Activated CD4-positive, alpha-beta T cell treated with anti-CD3 and anti-CD28 coated beads for 36 hours (primary cell): Measurements from ENCODE around the gene KPNB1. TPM values are rescaled to one million over a fixed set of nuclear protein-coding genes. Genes with fewer than 3 reads are reported as not detected.

Source experiments
- ATAC-seq: fragments of 200-7000 bp; cut with Tn5 transposase; one replicate; pipeline ENCODE4 v1.10.0; 2021; ENCODE audit warnings: mild to moderate bottlenecking, moderate library complexity
- CTCF ChIA-PET: fragments of 350-600 bp; sonication (Branson Sonifier 250); formaldehyde crosslinking; loops from one replicate; lab custom pipeline; 2021; ENCODE audit warnings: antibody characterized with exemption; lab: Charles Lee
- POLR2A ChIA-PET: fragments of 350-600 bp; sonication (Branson Sonifier 250); formaldehyde crosslinking; loops from one replicate; lab custom pipeline; 2021; ENCODE audit warnings: antibody characterized with exemption, inconsistent platforms; lab: Charles Lee
- DNase-seq: peaks from one replicate; pipeline ENCODE4 v3.0.0-alpha.2; 2020
- H3K27ac Mint-ChIP-seq: one replicate; pipeline ENCODE4 v1.8.0; 2021; ENCODE audit warnings: mixed read lengths
- H3K27me3 Mint-ChIP-seq: one replicate; pipeline ENCODE4 v1.8.0; 2021; ENCODE audit warnings: mixed read lengths
- H3K36me3 Mint-ChIP-seq: one replicate; pipeline ENCODE4 v1.8.0; 2021; ENCODE audit warnings: low read depth, mixed read lengths
- H3K4me1 Mint-ChIP-seq: one replicate; pipeline ENCODE4 v1.8.0; 2021; ENCODE audit warnings: mixed read lengths
- H3K4me3 Mint-ChIP-seq: one replicate; pipeline ENCODE4 v1.8.0; 2021; ENCODE audit warnings: mild to moderate bottlenecking, moderate library complexity, mixed read lengths
- H3K9me3 Mint-ChIP-seq: one replicate; pipeline ENCODE4 v1.8.0; 2021; ENCODE audit warnings: low read depth, mixed read lengths
- intact Hi-C, 2 experiments: fragments of 100-400 bp; cut with DNase I in 1 of 2; cut with micrococcal nuclease in 1 of 2; formaldehyde crosslinking; loops; one replicate each; pipeline versions ENCODE4 v1.14.2 to v1.15.1; 2022 to 2024; cut with DNase I, micrococcal nuclease
- total RNA-seq, 2 experiments: library from RNA; stranded (reverse); gene quantifications; one replicate each; pipeline ENCODE4 v1.2.3, GENCODE V29; 2021

The KPNB1 gene
- total RNA-seq, 2 experiments from 2014 or later, result 640 to 656 TPM

DNA sequence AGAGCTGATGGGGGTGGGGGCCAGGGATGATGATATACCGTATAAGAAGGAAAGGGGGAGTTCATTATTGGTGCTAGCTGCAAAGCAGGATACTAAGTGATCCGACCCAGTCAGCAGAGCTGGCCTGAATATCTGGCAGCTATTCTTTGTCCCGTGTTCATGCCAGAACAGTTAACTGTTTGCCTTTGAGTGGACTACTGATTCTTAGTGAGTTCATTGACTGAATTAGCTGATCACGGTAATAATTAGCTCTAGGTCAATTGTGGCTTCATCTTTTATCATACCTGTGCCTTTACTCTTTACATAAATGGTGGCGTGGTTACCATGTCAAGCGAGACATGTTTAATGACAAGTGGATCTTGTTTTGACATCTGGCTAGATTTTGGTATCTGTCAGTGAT is 5.3 kb downstream of the KPNB1 start:
- intact Hi-C loops, result no loop called here
- Mint-ChIP-seq H3K27ac (peak overlapping the region; percentile 66), H3K9me3 (no peaks in the 10 kb centered on the region), H3K4me1 (peaks cover 75% of the 10 kb centered on the region), H3K27me3 (no peaks in the 10 kb centered on the region), H3K36me3 (peaks cover 81% of the 10 kb centered on the region), H3K4me3 (peak overlapping the region; percentile 60)
- CTCF ChIA-PET, result interaction anchor here (0.9 to 7.0 kb wide), 4 partner anchors 9 to 45 kb away, joined by 3 to 71 read pairs (median 7); no protein-coding TSS in a partner anchor
- DNase-seq (no peak), ATAC-seq (no peak)
- POLR2A ChIA-PET, result interaction anchor here (1.1 to 1.3 kb wide), 2 partner anchors 9 to 11 kb away, joined by 5 to 7 read pairs; no protein-coding TSS in a partner anchor

DNA sequence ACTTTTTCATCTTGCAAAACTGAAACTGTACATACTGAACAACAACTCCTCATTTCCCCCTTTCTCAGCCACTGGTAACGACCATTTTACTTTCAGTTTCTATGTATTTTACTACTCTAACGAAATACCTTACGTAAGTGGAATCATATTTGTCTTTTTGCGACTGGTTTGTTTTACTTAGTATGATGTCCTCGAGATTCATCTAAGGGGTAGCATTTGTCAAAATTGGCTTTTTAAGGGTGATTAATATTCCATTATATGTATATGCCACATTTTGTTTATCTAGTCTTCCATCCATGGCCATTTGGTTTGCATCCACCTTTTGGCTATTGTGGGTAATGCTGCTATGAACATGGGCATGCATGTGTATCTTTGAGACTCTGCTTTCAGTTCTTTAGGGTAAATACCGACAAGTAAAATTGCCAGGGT is 10.4 kb downstream of the KPNB1 start:
- Mint-ChIP-seq H3K4me3 (peak overlapping the region; percentile 44), H3K4me1 (peaks cover 56% of the 10 kb centered on the region), H3K27ac (peak overlapping the region; percentile 56), H3K27me3 (no peaks in the 10 kb centered on the region), H3K9me3 (no peaks in the 10 kb centered on the region), H3K36me3 (peaks cover 76% of the 10 kb centered on the region)
- ChIA-PET CTCF (interaction anchor here (1.0 kb wide), 1 partner anchor 42 kb away, joined by 4 read pairs; no protein-coding TSS in a partner anchor), POLR2A (no interaction called here)
- no peak for DNase-seq
- intact Hi-C loops, result loop anchor here (1.0 to 10.0 kb wide), 6 partner anchors 8 to 145 kb away; partner anchors contain the start of gene TBX21 (in 1 of the 2)
- peak; percentile 77 for ATAC-seq

DNA sequence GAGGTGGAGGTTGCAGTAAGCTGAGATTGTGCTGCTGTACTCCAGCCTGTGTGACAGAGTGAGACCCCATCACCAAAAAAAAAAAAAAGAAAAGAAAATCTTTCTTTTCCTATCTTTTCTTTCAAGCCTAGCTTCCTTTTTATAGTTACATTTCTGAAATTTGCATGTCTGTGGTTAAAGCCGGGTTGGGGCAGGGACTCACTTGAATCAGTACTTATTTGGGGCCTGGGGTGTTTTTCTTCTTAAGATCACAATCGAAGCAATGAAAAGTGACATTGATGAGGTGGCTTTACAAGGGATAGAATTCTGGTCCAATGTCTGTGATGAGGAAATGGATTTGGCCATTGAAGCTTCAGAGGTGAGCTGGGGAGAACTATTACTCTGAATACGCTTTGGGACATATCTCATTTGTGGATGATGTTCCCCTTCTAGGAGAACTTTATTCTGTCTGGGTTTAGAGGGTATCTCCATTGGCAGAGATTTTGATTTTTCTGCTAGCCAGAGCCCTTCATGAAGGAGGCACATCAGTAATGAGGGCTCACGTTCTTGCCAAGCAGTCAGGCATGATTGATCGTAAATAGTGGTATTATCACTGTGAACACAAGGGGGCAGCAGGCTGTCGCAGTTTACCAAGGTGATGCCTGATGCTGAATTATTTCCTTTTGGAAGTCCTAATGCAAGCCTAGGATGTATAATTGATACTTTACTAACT is 14.3 kb downstream of the KPNB1 start:
- ChIA-PET POLR2A (interaction anchor here (0.6 to 2.1 kb wide), 6 partner anchors 9 to 71 kb away, joined by 3 to 21 read pairs (median 4); partner anchors contain the start of genes KPNB1 and TBX21), CTCF (interaction anchor here (0.5 to 5.5 kb wide), 26 partner anchors 12 to 527 kb away, joined by 3 to 71 read pairs (median 4); partner anchors contain the start of genes KPNB1 and TBX21)
- intact Hi-C loops, result loop anchor here (1.0 to 10.0 kb wide), 7 partner anchors 33 to 141 kb away; partner anchors contain the start of gene TBX21 (in 2 of the 2)
- H3K4me1 Mint-ChIP-seq, result peaks cover 28% of the 10 kb centered on the region
- no peak overlapping the region for H3K4me3 Mint-ChIP-seq
- H3K36me3 Mint-ChIP-seq, result peaks cover 70% of the 10 kb centered on the region
- peak; percentile 73 for DNase-seq
- peak overlapping the region; percentile 83 for H3K27ac Mint-ChIP-seq
- peak; percentile 65 for ATAC-seq
- no peaks in the 10 kb centered on the region for H3K9me3 Mint-ChIP-seq
- no peaks in the 10 kb centered on the region for H3K27me3 Mint-ChIP-seq

DNA sequence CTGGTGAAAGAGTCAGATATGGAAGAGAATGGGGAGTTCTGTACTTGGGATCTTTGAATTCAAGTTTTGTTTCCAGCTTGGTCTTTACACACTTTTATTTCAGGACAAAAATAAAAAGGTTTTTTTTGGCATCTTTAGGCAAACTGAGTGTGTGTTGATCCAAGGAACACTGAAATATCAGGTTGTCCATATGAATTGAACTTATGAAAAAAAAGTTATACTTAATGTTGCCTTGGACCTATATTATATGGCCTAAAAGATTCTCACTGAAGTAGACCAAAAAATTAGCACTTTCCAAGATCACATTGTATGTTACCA is 14.9 kb downstream of the KPNB1 start:
- no peak overlapping the region for H3K4me3 Mint-ChIP-seq
- POLR2A ChIA-PET, result interaction anchor here (0.7 to 2.9 kb wide), 3 partner anchors 15 to 70 kb away, joined by 4 to 21 read pairs (median 14); partner anchors contain the start of gene KPNB1
- no peaks in the 10 kb centered on the region for H3K9me3 Mint-ChIP-seq
- ATAC-seq, result no peak
- H3K27ac Mint-ChIP-seq, result peak overlapping the region; percentile 83
- peaks cover 29% of the 10 kb centered on the region for H3K4me1 Mint-ChIP-seq
- CTCF ChIA-PET, result interaction anchor here (1.1 to 5.5 kb wide), 20 partner anchors 13 to 527 kb away, joined by 3 to 71 read pairs (median 5); partner anchors contain the start of genes KPNB1 and TBX21
- intact Hi-C loops, result loop anchor here (1.0 to 10.0 kb wide), 7 partner anchors 33 to 140 kb away; partner anchors contain the start of gene TBX21 (in 2 of the 2)
- no peak for DNase-seq
- peaks cover 72% of the 10 kb centered on the region for H3K36me3 Mint-ChIP-seq
- H3K27me3 Mint-ChIP-seq, result no peaks in the 10 kb centered on the region

DNA sequence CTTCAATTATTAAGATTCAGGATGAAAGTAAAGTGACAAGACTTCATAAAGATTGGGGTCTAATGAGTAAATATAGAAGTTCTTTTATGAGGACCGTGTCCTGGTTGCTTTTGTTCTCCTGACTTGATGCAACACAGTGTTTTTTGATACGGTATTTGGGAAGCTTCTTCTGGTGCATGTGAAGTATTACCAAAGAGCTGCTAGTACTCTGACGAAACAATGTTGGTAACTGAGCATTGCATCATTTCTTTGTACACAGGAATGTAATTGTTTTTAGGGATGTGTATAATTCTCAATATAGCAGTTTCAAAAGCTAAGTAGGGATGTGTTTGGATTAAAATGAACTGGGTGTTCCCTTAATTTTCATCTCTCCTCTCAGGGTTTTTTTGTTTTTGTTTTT is 15.9 kb downstream of the KPNB1 start:
- no peak overlapping the region for H3K4me3 Mint-ChIP-seq
- DNase-seq (no peak), ATAC-seq (no peak)
- intact Hi-C loops, result loop anchor here (2.0 to 10.0 kb wide), 3 partner anchors 67 to 139 kb away; partner anchors contain the start of gene TBX21 (in 1 of the 2)
- peaks cover 31% of the 10 kb centered on the region for H3K4me1 Mint-ChIP-seq
- H3K9me3 Mint-ChIP-seq, result no peaks in the 10 kb centered on the region
- H3K27ac Mint-ChIP-seq, result no peak overlapping the region
- ChIA-PET POLR2A (interaction anchor here (1.1 to 2.9 kb wide), 4 partner anchors 11 to 25 kb away, joined by 5 to 14 read pairs (median 6); partner anchors contain the start of gene KPNB1), CTCF (interaction anchor here (0.9 to 5.5 kb wide), 12 partner anchors 9 to 78 kb away, joined by 3 to 71 read pairs (median 4); partner anchors contain the start of gene KPNB1)
- H3K27me3 Mint-ChIP-seq, result no peaks in the 10 kb centered on the region
- peaks cover 75% of the 10 kb centered on the region for H3K36me3 Mint-ChIP-seq

DNA sequence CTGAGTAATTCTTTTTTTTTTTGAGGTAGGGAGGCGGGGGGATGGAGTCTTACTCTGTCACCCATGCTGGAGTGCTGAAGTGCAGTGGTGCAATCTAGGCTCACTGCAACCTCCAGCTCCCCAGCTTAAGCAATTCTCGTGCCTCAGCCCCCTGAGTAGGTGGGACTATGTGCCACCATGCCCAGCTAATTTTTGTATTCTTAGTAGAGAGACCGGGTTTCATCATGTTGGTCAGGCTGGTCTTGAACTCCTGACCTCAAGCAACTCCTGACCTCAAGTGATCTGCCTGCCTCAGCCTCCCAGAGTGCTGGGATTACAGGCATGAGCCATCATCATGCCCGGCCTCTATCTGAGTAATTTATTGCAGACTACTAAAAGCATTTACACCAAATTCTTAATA is 19.4 kb downstream of the KPNB1 start:
- DNase-seq (no peak), ATAC-seq (no peak)
- H3K9me3 Mint-ChIP-seq, result no peaks in the 10 kb centered on the region
- ChIA-PET CTCF (no interaction called here), POLR2A (interaction anchor here (0.6 kb wide), 2 partner anchors 12 to 217 kb away, joined by 4 to 6 read pairs; no protein-coding TSS in a partner anchor)
- intact Hi-C loops, result loop anchor here in 1 of 2 experiments (10.0 kb wide), 1 partner anchor 136 kb away; no protein-coding TSS in a partner anchor
- H3K36me3 Mint-ChIP-seq, result peaks cover 80% of the 10 kb centered on the region
- H3K27ac Mint-ChIP-seq, result no peak overlapping the region
- no peaks in the 10 kb centered on the region for H3K27me3 Mint-ChIP-seq
- no peak overlapping the region for H3K4me3 Mint-ChIP-seq
- H3K4me1 Mint-ChIP-seq, result peaks cover 28% of the 10 kb centered on the region

DNA sequence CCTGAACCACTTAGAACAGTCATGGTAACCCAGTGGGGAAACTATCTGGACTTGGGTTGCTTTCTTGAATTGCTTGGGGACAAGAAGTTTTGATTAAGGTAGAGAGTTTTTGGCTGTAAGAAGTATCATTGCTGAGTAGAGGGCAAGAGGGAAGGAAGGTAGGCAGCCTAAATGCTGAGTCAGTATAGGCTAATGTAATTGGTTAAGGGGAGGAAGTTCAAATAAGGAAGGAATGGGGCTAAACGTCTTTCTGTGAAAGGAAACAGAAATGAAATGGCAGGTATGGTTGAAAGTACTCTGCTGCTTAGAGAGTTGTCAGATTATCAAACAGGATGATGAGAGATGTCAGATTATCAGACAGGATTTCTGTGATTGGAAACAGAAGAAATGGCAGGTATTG is 20.3 kb downstream of the KPNB1 start:
- peaks cover 31% of the 10 kb centered on the region for H3K4me1 Mint-ChIP-seq
- POLR2A ChIA-PET, result interaction anchor here (0.8 to 1.4 kb wide), 2 partner anchors 21 to 72 kb away, joined by 3 to 6 read pairs; partner anchors contain the start of gene KPNB1
- peak overlapping the region; percentile 77 for H3K27ac Mint-ChIP-seq

DNA sequence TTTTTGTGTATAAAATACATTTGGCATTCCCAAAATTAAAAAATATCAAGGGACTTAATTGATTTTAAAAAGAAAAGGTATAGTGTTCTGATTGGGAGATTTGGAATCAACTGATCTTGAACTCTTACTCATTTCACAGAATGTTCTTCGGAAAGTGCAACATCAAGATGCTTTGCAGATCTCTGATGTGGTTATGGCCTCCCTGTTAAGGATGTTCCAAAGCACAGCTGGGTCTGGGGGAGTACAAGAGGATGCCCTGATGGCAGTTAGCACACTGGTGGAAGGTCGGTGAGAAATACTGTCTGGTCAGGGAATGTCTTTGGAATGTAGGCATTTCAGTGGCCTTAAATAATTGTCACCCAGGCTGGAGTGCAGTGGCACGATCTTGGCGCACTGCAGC is 24.8 kb downstream of the KPNB1 start:
- intact Hi-C loops, result no loop called here
- Mint-ChIP-seq H3K4me1 (peaks cover 27% of the 10 kb centered on the region), H3K27me3 (no peaks in the 10 kb centered on the region), H3K36me3 (peaks cover 89% of the 10 kb centered on the region), H3K9me3 (no peaks in the 10 kb centered on the region), H3K4me3 (no peak overlapping the region), H3K27ac (peak overlapping the region; percentile 60)
- ChIA-PET CTCF (interaction anchor here (0.7 to 9.3 kb wide), 10 partner anchors 9 to 116 kb away, joined by 3 to 68 read pairs (median 3); no protein-coding TSS in a partner anchor), POLR2A (interaction anchor here (1.0 kb wide), 1 partner anchor 18 kb away, joined by 5 read pairs; no protein-coding TSS in a partner anchor)
- ATAC-seq, result peak; percentile 51
- DNase-seq, result no peak

More for the DNA sequence above, 20.3 kb downstream of the KPNB1 start:
- DNase-seq (no peak), ATAC-seq (peak; percentile 64)
- no peaks in the 10 kb centered on the region for H3K9me3 Mint-ChIP-seq
- CTCF ChIA-PET, result no interaction called here
- H3K4me3 Mint-ChIP-seq, result no peak overlapping the region
- H3K36me3 Mint-ChIP-seq, result peaks cover 83% of the 10 kb centered on the region
- H3K27me3 Mint-ChIP-seq, result no peaks in the 10 kb centered on the region
- intact Hi-C loops, result no loop called here

DNA sequence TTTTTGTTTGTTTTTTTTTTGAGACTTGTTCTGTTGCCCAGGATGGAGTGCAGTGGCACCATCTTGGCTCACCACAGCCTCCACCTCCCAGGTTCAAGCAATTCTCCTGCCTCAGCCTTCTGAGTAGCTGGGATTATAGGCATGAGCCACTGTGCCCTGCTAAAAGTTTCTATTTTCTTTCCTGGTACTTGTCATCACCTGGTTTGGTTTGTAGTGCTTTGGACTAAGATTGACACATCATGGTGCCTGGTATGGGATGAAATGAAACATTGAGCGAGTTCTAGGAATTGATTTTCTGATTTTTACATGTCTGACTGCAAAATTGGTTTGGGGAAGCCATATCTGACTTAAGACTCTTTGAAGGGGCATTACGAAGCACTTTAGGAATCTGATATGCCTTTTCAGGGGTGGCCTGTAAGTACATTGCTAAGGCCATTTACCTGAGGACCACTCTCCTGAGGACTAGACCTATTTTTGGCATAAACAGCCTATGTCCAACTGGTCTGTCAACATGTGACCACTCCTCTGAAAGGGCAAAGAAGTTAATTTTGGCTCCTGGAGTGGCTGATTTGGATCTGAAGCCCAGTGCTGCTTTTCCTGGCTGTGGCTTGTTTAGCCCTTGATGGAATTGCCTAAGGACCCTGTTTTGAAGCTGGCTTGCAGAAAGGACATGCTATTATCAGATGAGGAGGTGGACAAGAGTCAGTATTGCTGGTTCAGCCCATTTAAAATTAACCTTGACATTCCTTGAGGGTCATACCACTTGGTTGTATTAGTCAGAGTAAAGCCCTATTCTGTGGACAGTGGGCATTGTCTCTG is 25.9 kb downstream of the KPNB1 start:
- Mint-ChIP-seq H3K4me1 (peaks cover 19% of the 10 kb centered on the region), H3K36me3 (peaks cover 87% of the 10 kb centered on the region), H3K27ac (peak overlapping the region; percentile 77), H3K27me3 (no peaks in the 10 kb centered on the region), H3K4me3 (no peak overlapping the region), H3K9me3 (no peaks in the 10 kb centered on the region)
- DNase-seq (no peak), ATAC-seq (peak; percentile 43)
- intact Hi-C loops, result no loop called here
- CTCF ChIA-PET, result interaction anchor here (1.2 to 9.3 kb wide), 4 partner anchors 11 to 115 kb away, joined by 4 to 68 read pairs (median 18); no protein-coding TSS in a partner anchor
- POLR2A ChIA-PET, result interaction anchor here (1.4 to 2.0 kb wide), 3 partner anchors 10 to 24 kb away, joined by 5 to 8 read pairs (median 6); no protein-coding TSS in a partner anchor

DNA sequence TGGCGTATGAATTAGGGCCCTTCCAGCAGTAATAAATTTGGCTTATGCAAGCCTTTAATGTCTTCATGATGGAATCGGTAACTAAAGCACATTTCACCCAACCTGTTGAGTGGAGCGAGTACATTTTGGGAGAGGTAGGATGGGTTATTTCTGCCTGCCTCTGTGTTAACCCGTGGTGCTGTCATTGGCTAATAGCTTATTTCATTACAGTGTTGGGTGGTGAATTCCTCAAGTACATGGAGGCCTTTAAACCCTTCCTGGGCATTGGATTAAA is 26.4 kb downstream of the KPNB1 start:
- H3K36me3 Mint-ChIP-seq, result peaks cover 86% of the 10 kb centered on the region
- H3K9me3 Mint-ChIP-seq, result no peaks in the 10 kb centered on the region
- ChIA-PET CTCF (interaction anchor here (0.6 to 9.3 kb wide), 6 partner anchors 12 to 114 kb away, joined by 3 to 68 read pairs (median 5); no protein-coding TSS in a partner anchor), POLR2A (interaction anchor here (1.4 to 2.0 kb wide), 3 partner anchors 10 to 24 kb away, joined by 5 to 8 read pairs (median 6); no protein-coding TSS in a partner anchor)
- H3K4me1 Mint-ChIP-seq, result peaks cover 19% of the 10 kb centered on the region
- H3K4me3 Mint-ChIP-seq, result no peak overlapping the region
- intact Hi-C loops, result no loop called here
- DNase-seq (no peak), ATAC-seq (no peak)
- H3K27ac Mint-ChIP-seq, result no peak overlapping the region
- H3K27me3 Mint-ChIP-seq, result no peaks in the 10 kb centered on the region
